Measurements from ENCODE around the gene PIGP. TPM values are rescaled to one million over a fixed set of nuclear protein-coding genes. Genes with fewer than 3 reads are reported as not detected.
"Not testable (repeated sequence)": the region's sequence is repeated elsewhere in the genome, so short reads cannot be mapped to it uniquely, and the experiment has no call there.

PIGP gene
- total and polyA plus RNA-seq, 12 donors = 7.3 to 236 (median 49.4) TPM

- H3K36me3 ChIP-seq (replicated peaks in 1 of 2) = no peaks in the 10 kb centered on the region
- TF ChIP-seq CTCF (IDR thresholded peaks at IDR 0.05) (no peak), POLR2A (IDR thresholded peaks at IDR 0.05) (no peak)
- intact Hi-C loops (cut with DNase I) = no loop called here
- no peak overlapping the region for H3K27ac ChIP-seq
- no peak overlapping the region for H3K4me3 ChIP-seq
- no peak for DNase-seq
- H3K4me1 ChIP-seq (replicated peaks in 1 of 2) = no peaks in the 10 kb centered on the region
- H3K9me3 ChIP-seq (replicated peaks in 1 of 3) = no peaks in the 10 kb centered on the region
- no peaks in the 10 kb centered on the region for H3K27me3 ChIP-seq
These were observed 44.3 kb upstream of the PIGP start for GRCh38 chr21:37117204-37117603.

GRCh38 chr21:37116459-37116858, 43.6 kb upstream of the PIGP start:
- intact Hi-C loops (cut with DNase I); H3K36me3 ChIP-seq (replicated peaks in 1 of 2); H3K4me3 ChIP-seq; H3K27me3 ChIP-seq; H3K9me3 ChIP-seq (replicated peaks in 1 of 3); H3K27ac ChIP-seq; H3K4me1 ChIP-seq (replicated peaks in 1 of 2); DNase-seq: not testable (repeated sequence)
- 90 to 98% (median 97%) methylated on average over 2 of the region's 2 CpGs for WGBS, 4 donors

- 87 to 100% (median 89%) methylated on average over 1 of the region's 3 CpGs for WGBS, 4 donors
- intact Hi-C loops (cut with DNase I) = not testable (repeated sequence)
These were observed 41.4 kb upstream of the PIGP start for GRCh38 chr21:37114301-37114700.

GRCh38 chr21:37111029-37111428, 38.2 kb upstream of the PIGP start:
- H3K4me3 ChIP-seq; H3K9me3 ChIP-seq (replicated peaks in 1 of 3); H3K27ac ChIP-seq; H3K4me1 ChIP-seq (replicated peaks in 1 of 2); H3K36me3 ChIP-seq (replicated peaks in 1 of 2); DNase-seq; intact Hi-C loops (cut with DNase I); H3K27me3 ChIP-seq: not testable (repeated sequence)
- WGBS, 4 donors = 87 to 95% (median 94%) methylated on average over 5 to 6 of the region's 6 CpGs

More at GRCh38 chr21:37114301-37114700, 41.4 kb upstream of the PIGP start:
- H3K27me3 ChIP-seq; DNase-seq; H3K36me3 ChIP-seq (replicated peaks in 1 of 2); H3K9me3 ChIP-seq (replicated peaks in 1 of 3); H3K4me1 ChIP-seq (replicated peaks in 1 of 2); H3K4me3 ChIP-seq; H3K27ac ChIP-seq: not testable (repeated sequence)

GRCh38 chr21:37106998-37107397, 34.1 kb upstream of the PIGP start:
- WGBS, 4 donors = 95 to 99% (median 97%) methylated on average over 2 of the region's 2 CpGs
- DNase-seq = no peak
- Histone ChIP-seq H3K27ac (no peak overlapping the region), H3K27me3 (no peaks in the 10 kb centered on the region), H3K36me3 (replicated peaks in 1 of 2) (no peaks in the 10 kb centered on the region), H3K4me1 (replicated peaks in 1 of 2) (no peaks in the 10 kb centered on the region), H3K9me3 (replicated peaks in 1 of 3) (no peaks in the 10 kb centered on the region), H3K4me3 (no peak overlapping the region)
- intact Hi-C loops (cut with DNase I) = no loop called here
- TF ChIP-seq CTCF (IDR thresholded peaks at IDR 0.05) = no peak
- TF ChIP-seq POLR2A (IDR thresholded peaks at IDR 0.05) = no peak

GRCh38 chr21:37102746-37103145, 29.9 kb upstream of the PIGP start:
- H3K4me1 ChIP-seq (replicated peaks in 1 of 2); DNase-seq; H3K27ac ChIP-seq; H3K4me3 ChIP-seq; H3K27me3 ChIP-seq; H3K9me3 ChIP-seq (replicated peaks in 1 of 3); intact Hi-C loops (cut with DNase I): not testable (repeated sequence)
- 92 to 96% (median 95%) methylated on average over 3 of the region's 3 CpGs for WGBS, 4 donors
- H3K36me3 ChIP-seq (replicated peaks in 1 of 2) = peaks cover 0 to 19% of the 10 kb centered on the region in 2 donors
